ENCODE measurements around the gene VPS54.

Gene VPS54

GRCh38 chr2:63846487-63846886, 172.7 kb downstream of the VPS54 start:
- no peak for DNase-seq (ENCODE audit: low read depth in 1 of 2, low spot score in 1 of 2)

GRCh38 chr2:63845866-63846265, 173.4 kb downstream of the VPS54 start:
- DNase-seq (ENCODE audit: low read depth in 1 of 2, low spot score in 1 of 2): no peak

GRCh38 chr2:63844616-63845015, 174.6 kb downstream of the VPS54 start:
- DNase-seq (ENCODE audit: low read depth in 1 of 2, low spot score in 1 of 2): no peak

GRCh38 chr2:63843791-63844190, 175.4 kb downstream of the VPS54 start:
- DNase-seq (ENCODE audit: low read depth in 1 of 2, low spot score in 1 of 2): no peak

GRCh38 chr2:63843093-63843492, 176.1 kb downstream of the VPS54 start:
- no peak for DNase-seq (ENCODE audit: low read depth in 1 of 2, low spot score in 1 of 2)

- DNase-seq (ENCODE audit: low read depth in 1 of 2, low spot score in 1 of 2): no peak
These were observed 176.8 kb downstream of the VPS54 start for GRCh38 chr2:63842149-63843061.

Data from activated CD4-positive, alpha-beta T cell treated with anti-CD3 and anti-CD28 coated beads, Interleukin-2, amount 50 U/mL, for 24 hours (primary cell).